ENCODE results near the gene KRTAP1-5. TPM values are rescaled to one million over a fixed set of nuclear protein-coding genes. Genes with fewer than 3 reads are reported as not detected.
"Not testable (repeated sequence)": the region's sequence is repeated elsewhere in the genome, so short reads cannot be mapped to it uniquely, and the experiment has no call there.

KRTAP1-5 gene
- total RNA-seq, 2 donors from 2014 or later, result not detected

DNA sequence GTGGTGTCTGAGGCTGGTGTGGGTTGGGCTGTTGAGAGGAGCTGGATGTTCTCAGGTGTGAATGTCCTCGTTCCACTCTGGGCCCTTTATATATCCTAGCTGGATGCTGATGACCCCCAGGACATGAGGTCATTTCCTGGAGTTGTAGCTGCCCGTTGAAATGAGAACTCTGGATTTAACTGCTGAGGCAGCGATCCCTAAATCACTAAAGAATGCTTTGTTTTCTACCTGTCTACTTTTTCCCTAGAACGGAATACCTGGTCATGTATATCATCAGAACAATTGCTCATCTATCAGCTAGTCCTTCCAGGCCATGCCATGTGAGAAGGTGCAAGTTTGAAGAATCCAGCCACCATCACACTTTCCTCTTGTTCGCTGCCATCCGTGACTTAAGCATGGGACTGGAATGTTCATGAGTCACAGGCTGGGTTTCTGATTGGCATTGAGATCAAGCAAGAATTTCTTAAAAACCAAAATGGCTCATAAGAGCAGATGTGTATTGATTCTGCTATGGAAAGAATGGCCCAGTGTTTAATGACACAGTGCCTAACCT, 33.1 kb upstream of the KRTAP1-5 start, which contains the start of gene KRTAP2-3:
Gene KRTAP2-3, minus strand, starts transcription at position 63 of the 553 bp plus-strand sequence. CDS start 64 bp downstream, outside the sequence.
- no peaks in the 10 kb centered on the region for H3K27me3 ChIP-seq
- H3K9ac ChIP-seq (ENCODE audit: low read depth in 2 of 2, low read length in 2 of 2), result no peak within 1 kb of the TSS
- DNase-seq, result no peak
- H3K4me3 ChIP-seq, result no peak within 1 kb of the TSS
- H3K27ac ChIP-seq, result no peak within 1 kb of the TSS
- no peaks in the 10 kb centered on the region for H3K36me3 ChIP-seq
- intact Hi-C loops (cut with DNase I), result no loop called here
- H3K4me1 ChIP-seq, result no peaks in the 10 kb centered on the region
- no peaks in the 10 kb centered on the region for H3K9me3 ChIP-seq
- TF ChIP-seq, protein P1, sequence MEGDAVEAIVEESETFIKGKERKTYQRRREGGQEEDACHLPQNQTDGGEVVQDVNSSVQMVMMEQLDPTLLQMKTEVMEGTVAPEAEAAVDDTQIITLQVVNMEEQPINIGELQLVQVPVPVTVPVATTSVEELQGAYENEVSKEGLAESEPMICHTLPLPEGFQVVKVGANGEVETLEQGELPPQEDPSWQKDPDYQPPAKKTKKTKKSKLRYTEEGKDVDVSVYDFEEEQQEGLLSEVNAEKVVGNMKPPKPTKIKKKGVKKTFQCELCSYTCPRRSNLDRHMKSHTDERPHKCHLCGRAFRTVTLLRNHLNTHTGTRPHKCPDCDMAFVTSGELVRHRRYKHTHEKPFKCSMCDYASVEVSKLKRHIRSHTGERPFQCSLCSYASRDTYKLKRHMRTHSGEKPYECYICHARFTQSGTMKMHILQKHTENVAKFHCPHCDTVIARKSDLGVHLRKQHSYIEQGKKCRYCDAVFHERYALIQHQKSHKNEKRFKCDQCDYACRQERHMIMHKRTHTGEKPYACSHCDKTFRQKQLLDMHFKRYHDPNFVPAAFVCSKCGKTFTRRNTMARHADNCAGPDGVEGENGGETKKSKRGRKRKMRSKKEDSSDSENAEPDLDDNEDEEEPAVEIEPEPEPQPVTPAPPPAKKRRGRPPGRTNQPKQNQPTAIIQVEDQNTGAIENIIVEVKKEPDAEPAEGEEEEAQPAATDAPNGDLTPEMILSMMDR (IDR thresholded peaks at IDR 0.05), result no peak

DNA sequence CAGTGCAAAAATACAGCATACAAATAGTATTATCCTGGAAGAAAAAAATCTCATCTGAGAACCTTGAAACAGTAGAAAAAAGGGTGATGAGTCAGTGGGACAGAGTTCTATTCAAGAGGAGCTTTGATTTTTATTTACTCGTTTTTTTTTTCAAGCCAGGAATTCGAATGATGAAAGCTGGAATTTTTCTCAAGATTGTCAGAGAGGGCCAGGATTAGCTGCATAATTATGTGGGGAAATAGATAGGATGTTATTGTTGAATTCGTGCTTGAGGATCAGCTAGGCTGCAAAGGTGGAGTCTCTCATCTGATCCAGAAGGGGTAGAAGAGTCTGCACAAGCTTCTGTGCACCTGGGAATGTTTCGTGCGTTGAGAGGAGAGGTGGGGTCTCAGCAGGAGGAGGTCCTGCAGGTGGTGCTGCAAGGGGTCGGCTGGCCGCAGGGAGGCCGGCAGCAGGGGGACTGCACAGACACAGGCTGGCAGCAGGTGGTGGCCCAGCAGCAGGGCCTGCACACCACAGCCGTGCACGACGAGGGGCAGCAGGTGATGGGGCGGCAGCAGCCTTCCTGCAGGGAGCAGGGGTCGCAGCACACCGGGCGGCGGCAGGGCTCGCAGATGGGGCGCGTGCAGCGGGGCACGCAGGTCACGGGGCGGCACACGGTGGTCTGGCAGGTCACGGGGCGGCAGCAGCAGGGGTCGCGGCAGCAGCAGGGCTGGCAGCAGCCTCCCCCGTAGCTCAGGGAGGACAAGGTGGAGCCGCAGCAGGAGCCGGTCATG, 32.5 kb upstream of the KRTAP1-5 start:
- H3K27ac ChIP-seq; H3K27me3 ChIP-seq; H3K36me3 ChIP-seq; H3K9ac ChIP-seq (ENCODE audit: low read depth in 2 of 2, low read length in 2 of 2); H3K9me3 ChIP-seq; intact Hi-C loops (cut with DNase I); H3K4me3 ChIP-seq; DNase-seq; H3K4me1 ChIP-seq: not testable (repeated sequence)

DNA sequence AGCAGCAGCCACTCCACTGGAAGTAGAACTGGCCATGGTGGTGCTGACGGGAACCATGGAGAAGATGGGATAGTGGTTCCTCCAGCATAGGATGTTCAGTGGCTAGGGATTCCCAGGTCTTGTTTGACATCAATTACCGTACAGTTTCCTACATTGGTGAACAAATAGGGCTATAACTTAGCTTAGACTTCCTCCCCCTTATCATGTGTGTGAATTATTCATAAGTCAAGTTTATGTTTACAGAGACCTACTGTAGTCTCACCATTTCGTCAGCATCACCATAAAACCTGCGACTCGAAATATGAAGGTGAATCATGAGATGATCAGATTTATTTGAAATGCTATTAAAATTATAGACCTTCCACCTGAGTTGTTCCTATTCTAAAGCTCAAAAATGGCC, 31.7 kb upstream of the KRTAP1-5 start:
- no peak overlapping the region for H3K9ac ChIP-seq (ENCODE audit: low read depth in 2 of 2, low read length in 2 of 2)
- H3K4me3 ChIP-seq, result no peak overlapping the region
- no peaks in the 10 kb centered on the region for H3K36me3 ChIP-seq

DNA sequence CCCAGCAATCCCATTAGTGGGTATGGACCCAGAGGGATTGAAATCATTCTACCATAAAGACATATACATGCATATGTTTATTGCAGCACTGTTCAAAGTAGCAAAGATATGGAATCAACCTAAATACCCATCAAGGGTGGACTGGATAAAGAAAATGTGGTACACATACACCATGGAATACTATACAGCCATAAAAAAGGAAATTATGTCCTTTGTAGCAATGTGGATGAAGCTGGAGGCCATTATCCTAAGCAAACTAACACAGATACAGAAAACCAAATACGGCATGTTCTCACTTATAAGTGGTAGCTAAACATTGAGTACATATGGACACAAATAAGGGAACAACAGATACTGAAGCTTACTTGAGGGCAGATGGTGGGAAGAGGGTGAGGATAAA, 30.5 kb upstream of the KRTAP1-5 start:
- no peak overlapping the region for H3K4me3 ChIP-seq
- no peak overlapping the region for H3K9ac ChIP-seq (ENCODE audit: low read depth in 2 of 2, low read length in 2 of 2)
- intact Hi-C loops (cut with DNase I), result no loop called here
- H3K27ac ChIP-seq, result no peak overlapping the region
- TF ChIP-seq, protein P1 (IDR thresholded peaks at IDR 0.05), result no peak
- no peaks in the 10 kb centered on the region for H3K27me3 ChIP-seq
- DNase-seq, result no peak
- H3K9me3 ChIP-seq, result no peaks in the 10 kb centered on the region
- H3K4me1 ChIP-seq, result no peaks in the 10 kb centered on the region
- H3K36me3 ChIP-seq, result no peaks in the 10 kb centered on the region

More for the DNA sequence above, 31.7 kb upstream of the KRTAP1-5 start:
- no peak overlapping the region for H3K27ac ChIP-seq
- intact Hi-C loops (cut with DNase I), result no loop called here
- no peaks in the 10 kb centered on the region for H3K27me3 ChIP-seq
- DNase-seq, result no peak
- H3K4me1 ChIP-seq, result no peaks in the 10 kb centered on the region
- TF ChIP-seq, protein P1 (IDR thresholded peaks at IDR 0.05), result no peak
- H3K9me3 ChIP-seq, result no peaks in the 10 kb centered on the region

DNA sequence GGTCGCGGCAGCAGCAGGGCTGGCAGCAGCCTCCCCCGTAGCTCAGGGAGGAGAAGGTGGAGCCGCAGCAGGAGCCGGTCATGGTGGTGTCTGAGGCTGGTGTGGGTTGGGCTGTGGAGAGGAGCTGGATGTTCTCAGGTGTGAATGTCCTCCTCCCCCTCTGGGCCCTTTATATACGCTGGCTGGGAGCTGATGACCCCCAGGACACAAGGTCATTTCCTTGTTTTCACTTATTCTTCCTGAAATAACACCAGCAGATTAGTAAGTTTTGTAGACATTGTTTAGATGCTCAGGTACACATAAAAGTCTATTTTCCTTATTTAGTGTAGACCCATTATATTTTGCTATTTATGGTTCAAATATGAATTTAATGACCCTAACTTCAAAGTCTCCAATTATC, 28.1 kb upstream of the KRTAP1-5 start, which contains the start of gene KRTAP2-2:
Gene KRTAP2-2, minus strand, starts transcription at position 101 of the 400 bp plus-strand sequence. Its CDS starts 19 bp downstream, at position 82.
- H3K4me1 ChIP-seq; H3K4me3 ChIP-seq; H3K9ac ChIP-seq (ENCODE audit: low read depth in 2 of 2, low read length in 2 of 2); H3K9me3 ChIP-seq; H3K27me3 ChIP-seq; intact Hi-C loops (cut with DNase I); DNase-seq; H3K36me3 ChIP-seq; H3K27ac ChIP-seq: not testable (repeated sequence)

DNA sequence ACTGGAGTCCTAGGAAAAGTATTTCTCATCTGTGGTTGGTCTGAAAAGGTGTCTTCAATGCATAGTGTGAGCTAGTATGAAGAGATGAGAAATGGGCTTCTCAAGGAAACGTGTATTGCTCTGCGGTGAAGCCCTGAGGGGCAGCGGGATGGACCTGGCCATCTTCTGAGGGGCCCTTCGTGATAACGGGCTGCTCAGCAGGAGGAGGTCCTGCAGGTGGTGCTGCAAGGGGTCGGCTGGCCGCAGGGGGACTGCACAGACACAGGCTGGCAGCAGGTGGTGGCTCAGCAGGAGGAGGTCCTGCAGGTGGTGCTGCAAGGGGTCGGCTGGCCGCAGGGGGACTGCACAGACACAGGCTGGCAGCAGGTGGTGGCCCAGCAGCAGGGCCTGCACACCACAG, 27.5 kb upstream of the KRTAP1-5 start:
- H3K9me3 ChIP-seq; intact Hi-C loops (cut with DNase I); H3K9ac ChIP-seq (ENCODE audit: low read depth in 2 of 2, low read length in 2 of 2); H3K27ac ChIP-seq; H3K4me1 ChIP-seq; H3K36me3 ChIP-seq; H3K27me3 ChIP-seq; DNase-seq; H3K4me3 ChIP-seq: not testable (repeated sequence)

DNA sequence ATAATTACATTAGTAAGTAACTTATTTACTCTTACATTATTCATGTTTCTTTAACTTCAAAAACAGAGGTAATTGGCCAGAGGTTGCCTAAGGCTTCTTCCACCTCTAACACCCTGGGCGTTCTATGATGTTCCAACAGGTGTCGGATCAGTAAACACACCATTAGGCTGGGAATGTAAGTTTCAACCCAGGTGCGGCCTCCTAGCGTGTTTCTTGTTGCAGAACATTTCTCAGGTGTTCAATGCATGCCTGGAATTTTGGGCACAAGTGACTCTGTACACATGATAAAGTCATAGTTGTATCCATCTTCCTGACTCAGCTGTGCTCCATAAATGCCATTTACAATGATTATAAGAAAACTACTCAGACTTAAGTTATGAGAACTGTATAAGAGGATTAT, 27.0 kb upstream of the KRTAP1-5 start:
- TF ChIP-seq, protein P1 (IDR thresholded peaks at IDR 0.05), result no peak
- no peaks in the 10 kb centered on the region for H3K9me3 ChIP-seq

More for the DNA sequence above, 27.0 kb upstream of the KRTAP1-5 start:
- no peaks in the 10 kb centered on the region for H3K4me1 ChIP-seq
- H3K36me3 ChIP-seq, result no peaks in the 10 kb centered on the region
- H3K9ac ChIP-seq (ENCODE audit: low read depth in 2 of 2, low read length in 2 of 2), result no peak overlapping the region
- H3K4me3 ChIP-seq, result no peak overlapping the region
- H3K27ac ChIP-seq, result no peak overlapping the region
- intact Hi-C loops (cut with DNase I), result no loop called here
- H3K27me3 ChIP-seq, result no peaks in the 10 kb centered on the region
- DNase-seq, result no peak

All from colonic mucosa (tissue), 4 donors.